Measurements from ENCODE around the gene TBC1D19.

GRCh38 chr4:26793735-26794134 lies 209.9 kb downstream of the TBC1D19 start:
- TF ChIP-seq CTCF (IDR thresholded peaks at IDR 0.05) (no peak), POLR2A (IDR thresholded peaks at IDR 0.05) (no peak)

All from tibial nerve (tissue), 3 donors.